GM23338 (cell line): ENCODE data around the gene NCAN. TPM values are rescaled to one million over a fixed set of nuclear protein-coding genes. Genes with fewer than 3 reads are reported as not detected.

Experiments used
- ATAC-seq: fragments of 200-7000 bp; cut with Tn5 transposase; 3 replicates; pipeline ENCODE4 v1.9.1; 2020
- DNase-seq: peaks from one replicate; pipeline ENCODE4 v3.0.0-alpha.2; 2015; ENCODE audit warnings: low spot score
- H2AFZ ChIP-seq: fragments of 200-600 bp; sonication (generic); 2 replicates; pipeline ENCODE4 v1.8.0; 2016; ENCODE audit warnings: antibody characterized with exemption, mild to moderate bottlenecking, moderate library complexity
- H3F3A ChIP-seq: fragments of 200-600 bp; sonication (generic); replicated peaks from 2 replicates; pipeline ENCODE4 v1.8.0; 2017; ENCODE audit warnings: antibody characterized with exemption, mixed run types, low read depth
- H3K27ac ChIP-seq: fragments of 200-600 bp; sonication (generic); 2 replicates; pipeline ENCODE4 v1.6.1; 2016; ENCODE audit warnings: low read depth
- H3K27me3 ChIP-seq: fragments of 200-600 bp; sonication (generic); 2 replicates; pipeline ENCODE4 v1.8.0; 2016; ENCODE audit warnings: mild to moderate bottlenecking, mixed run types, moderate library complexity; ENCODE audit not compliant: insufficient read depth
- H3K36me3 ChIP-seq: fragments of 200-600 bp; sonication (generic); 2 replicates; pipeline ENCODE4 v1.8.0; 2016; ENCODE audit warnings: mild to moderate bottlenecking; ENCODE audit not compliant: insufficient read depth
- H3K4me1 ChIP-seq: fragments of 200-600 bp; sonication (generic); 2 replicates; pipeline ENCODE4 v1.8.0; 2016; ENCODE audit warnings: mild to moderate bottlenecking, moderate library complexity; ENCODE audit not compliant: insufficient read depth
- H3K4me2 ChIP-seq: fragments of 200-600 bp; sonication (generic); 2 replicates; pipeline ENCODE4 v1.7.1; 2017; ENCODE audit warnings: mixed run types
- H3K4me3 ChIP-seq: fragments of 200-600 bp; sonication (generic); 2 replicates; pipeline ENCODE4 v1.6.1; 2016; ENCODE audit warnings: mixed run types
- H3K79me2 ChIP-seq: fragments of 200-600 bp; sonication (generic); replicated peaks from 2 replicates; pipeline ENCODE4 v1.8.0; 2017; ENCODE audit warnings: mild to moderate bottlenecking; ENCODE audit not compliant: insufficient read depth
- H3K9me2 ChIP-seq: fragments of 200-600 bp; sonication (generic); 2 replicates; pipeline ENCODE4 v1.8.0; 2017; ENCODE audit not compliant: insufficient read depth
- H4K20me1 ChIP-seq: fragments of 200-600 bp; sonication (generic); replicated peaks from 2 replicates; pipeline ENCODE4 v1.8.0; 2017; ENCODE audit warnings: mild to moderate bottlenecking; ENCODE audit not compliant: insufficient read depth
- H3K27ac Mint-ChIP-seq: 2 replicates; pipeline ENCODE4 v1.8.0; 2020; ENCODE audit warnings: inconsistent platforms, mild to moderate bottlenecking, moderate library complexity, mixed read lengths
- H3K27me3 Mint-ChIP-seq: 3 replicates; pipeline ENCODE4 v1.8.0; 2022; ENCODE audit warnings: low read depth, mild to moderate bottlenecking, moderate library complexity, mixed read lengths, inconsistent platforms; ENCODE audit not compliant: insufficient read depth, poor library complexity
- H3K36me3 Mint-ChIP-seq: 3 replicates; pipeline ENCODE4 v1.8.0; 2021; ENCODE audit warnings: low read depth, mild to moderate bottlenecking, inconsistent platforms, moderate library complexity, mixed read lengths
- H3K4me1 Mint-ChIP-seq: 3 replicates; pipeline ENCODE4 v1.8.0; 2020; ENCODE audit warnings: mild to moderate bottlenecking, inconsistent platforms, mixed read lengths
- H3K4me3 Mint-ChIP-seq: 3 replicates; pipeline ENCODE4 v1.8.0; 2021; ENCODE audit warnings: moderate library complexity, mild to moderate bottlenecking, inconsistent platforms, mixed read lengths
- H3K9me3 Mint-ChIP-seq: 3 replicates; pipeline ENCODE4 v1.8.0; 2020; ENCODE audit warnings: moderate library complexity, mild to moderate bottlenecking, inconsistent platforms, mixed read lengths
- CREB1 ChIP-seq: fragments of 250-450 bp; sonication (Bioruptor Pico); IDR thresholded peaks from 2 replicates; pipeline ENCODE4 v1.5.0; 2020; ENCODE audit warnings: low read depth, mild to moderate bottlenecking, moderate library complexity
- EZH2 ChIP-seq: fragments of 200-600 bp; sonication (generic); IDR thresholded peaks from one replicate; pipeline ENCODE4 v1.8.0; 2017; ENCODE audit warnings: antibody characterized with exemption, mild to moderate bottlenecking, low read depth; ENCODE audit not compliant: unreplicated experiment
- NANOG ChIP-seq: IDR thresholded peaks from 2 replicates; pipeline ENCODE4 v1.6.1; 2016; ENCODE audit warnings: antibody characterized with exemption, borderline replicate concordance
- POLR2AphosphoS5 ChIP-seq: IDR thresholded peaks from 2 replicates; pipeline ENCODE4 v1.6.1; 2016; ENCODE audit warnings: antibody characterized with exemption, low read depth
- STAT1 ChIP-seq: IDR thresholded peaks from one replicate; pipeline ENCODE4 v1.6.1; 2016; ENCODE audit warnings: antibody characterized with exemption; ENCODE audit not compliant: unreplicated experiment
- polyA plus RNA-seq: library from polyadenylated mRNA; unstranded; fragments of >200 nt; fragmentation: Nextera tagmentation; extraction: Ambion mirVana; gene quantifications from 2 replicates; pipeline ENCODE4 v1.2.1, GENCODE V29; 2016
- total RNA-seq: library from RNA; depleted of rRNA; stranded (reverse); fragments of >200 nt; shearing (Covaris generic); gene quantifications from 2 replicates; pipeline ENCODE4 v1.2.3, GENCODE V29; 2014
- TF ChIP-seq, protein P1 (sequence below): fragments of 250-450 bp; sonication (Bioruptor Pico); IDR thresholded peaks from 2 replicates; pipeline ENCODE4 v1.5.0; 2020; ENCODE audit warnings: mild to moderate bottlenecking, moderate library complexity
- TF ChIP-seq, protein P2 (sequence below): IDR thresholded peaks from 2 replicates; pipeline ENCODE4 v1.6.1; 2016; ENCODE audit warnings: antibody characterized with exemption
- TF ChIP-seq, protein P3 (sequence below), 2 experiments: fragments of 200-600 bp in 1 of 2; sonication (generic) in 1 of 2; conservative IDR thresholded peaks; 2 replicates each; pipeline versions ENCODE4 v1.5.1 to v1.6.1; 2016 to 2017; ENCODE audit warnings: antibody characterized with exemption in 2 of 2, low read depth in 2 of 2, mild to moderate bottlenecking in 2 of 2, moderate library complexity in 1 of 2

The NCAN gene
- total and polyA plus RNA-seq, 2 experiments from 2014 or later: 1.8 to 9.4 TPM

DNA sequence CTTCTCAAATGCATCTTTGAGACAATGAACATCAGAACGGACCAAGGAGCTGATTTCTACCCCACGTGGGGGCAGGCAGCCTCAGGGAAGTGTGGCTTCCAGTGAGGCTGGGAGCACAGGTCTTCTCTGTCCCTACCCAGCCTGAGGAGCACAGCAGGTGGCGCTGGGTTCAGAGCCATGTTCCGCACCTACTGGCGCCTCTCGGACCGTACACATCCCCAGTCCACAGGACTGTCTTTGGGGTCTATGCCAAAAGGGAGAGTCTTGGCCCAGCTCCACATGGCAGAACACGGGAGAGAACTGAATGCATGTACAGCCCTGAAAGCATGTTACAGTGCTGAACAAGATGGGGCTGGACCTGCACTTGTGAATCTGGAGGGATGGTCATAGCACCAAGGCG lies 86.0 kb downstream of the NCAN start:
- H3K79me2 ChIP-seq: no peaks in the 10 kb centered on the region
- no peaks in the 10 kb centered on the region for H3K9me3 Mint-ChIP-seq
- no peaks in the 10 kb centered on the region for H3K27me3 ChIP-seq
- H3K4me3 Mint-ChIP-seq: no peak overlapping the region
- no peaks in the 10 kb centered on the region for H4K20me1 ChIP-seq
- H3K27ac ChIP-seq: no peak overlapping the region
- ATAC-seq (peak; percentile 38; the same call in 1 of the 3 replicates), DNase-seq (no peak)
- peaks cover 9% of the 10 kb centered on the region for H3K27me3 Mint-ChIP-seq
- H3K4me1 Mint-ChIP-seq: no peaks in the 10 kb centered on the region
- H3K4me2 ChIP-seq: no peak overlapping the region
- no peak overlapping the region for H3K4me3 ChIP-seq
- no peaks in the 10 kb centered on the region for H3F3A ChIP-seq
- H3K36me3 Mint-ChIP-seq: peaks cover 35% of the 10 kb centered on the region
- peaks cover 13% of the 10 kb centered on the region for H3K36me3 ChIP-seq
- no peak for TF ChIP-seq NANOG
- TF ChIP-seq, protein P1, sequence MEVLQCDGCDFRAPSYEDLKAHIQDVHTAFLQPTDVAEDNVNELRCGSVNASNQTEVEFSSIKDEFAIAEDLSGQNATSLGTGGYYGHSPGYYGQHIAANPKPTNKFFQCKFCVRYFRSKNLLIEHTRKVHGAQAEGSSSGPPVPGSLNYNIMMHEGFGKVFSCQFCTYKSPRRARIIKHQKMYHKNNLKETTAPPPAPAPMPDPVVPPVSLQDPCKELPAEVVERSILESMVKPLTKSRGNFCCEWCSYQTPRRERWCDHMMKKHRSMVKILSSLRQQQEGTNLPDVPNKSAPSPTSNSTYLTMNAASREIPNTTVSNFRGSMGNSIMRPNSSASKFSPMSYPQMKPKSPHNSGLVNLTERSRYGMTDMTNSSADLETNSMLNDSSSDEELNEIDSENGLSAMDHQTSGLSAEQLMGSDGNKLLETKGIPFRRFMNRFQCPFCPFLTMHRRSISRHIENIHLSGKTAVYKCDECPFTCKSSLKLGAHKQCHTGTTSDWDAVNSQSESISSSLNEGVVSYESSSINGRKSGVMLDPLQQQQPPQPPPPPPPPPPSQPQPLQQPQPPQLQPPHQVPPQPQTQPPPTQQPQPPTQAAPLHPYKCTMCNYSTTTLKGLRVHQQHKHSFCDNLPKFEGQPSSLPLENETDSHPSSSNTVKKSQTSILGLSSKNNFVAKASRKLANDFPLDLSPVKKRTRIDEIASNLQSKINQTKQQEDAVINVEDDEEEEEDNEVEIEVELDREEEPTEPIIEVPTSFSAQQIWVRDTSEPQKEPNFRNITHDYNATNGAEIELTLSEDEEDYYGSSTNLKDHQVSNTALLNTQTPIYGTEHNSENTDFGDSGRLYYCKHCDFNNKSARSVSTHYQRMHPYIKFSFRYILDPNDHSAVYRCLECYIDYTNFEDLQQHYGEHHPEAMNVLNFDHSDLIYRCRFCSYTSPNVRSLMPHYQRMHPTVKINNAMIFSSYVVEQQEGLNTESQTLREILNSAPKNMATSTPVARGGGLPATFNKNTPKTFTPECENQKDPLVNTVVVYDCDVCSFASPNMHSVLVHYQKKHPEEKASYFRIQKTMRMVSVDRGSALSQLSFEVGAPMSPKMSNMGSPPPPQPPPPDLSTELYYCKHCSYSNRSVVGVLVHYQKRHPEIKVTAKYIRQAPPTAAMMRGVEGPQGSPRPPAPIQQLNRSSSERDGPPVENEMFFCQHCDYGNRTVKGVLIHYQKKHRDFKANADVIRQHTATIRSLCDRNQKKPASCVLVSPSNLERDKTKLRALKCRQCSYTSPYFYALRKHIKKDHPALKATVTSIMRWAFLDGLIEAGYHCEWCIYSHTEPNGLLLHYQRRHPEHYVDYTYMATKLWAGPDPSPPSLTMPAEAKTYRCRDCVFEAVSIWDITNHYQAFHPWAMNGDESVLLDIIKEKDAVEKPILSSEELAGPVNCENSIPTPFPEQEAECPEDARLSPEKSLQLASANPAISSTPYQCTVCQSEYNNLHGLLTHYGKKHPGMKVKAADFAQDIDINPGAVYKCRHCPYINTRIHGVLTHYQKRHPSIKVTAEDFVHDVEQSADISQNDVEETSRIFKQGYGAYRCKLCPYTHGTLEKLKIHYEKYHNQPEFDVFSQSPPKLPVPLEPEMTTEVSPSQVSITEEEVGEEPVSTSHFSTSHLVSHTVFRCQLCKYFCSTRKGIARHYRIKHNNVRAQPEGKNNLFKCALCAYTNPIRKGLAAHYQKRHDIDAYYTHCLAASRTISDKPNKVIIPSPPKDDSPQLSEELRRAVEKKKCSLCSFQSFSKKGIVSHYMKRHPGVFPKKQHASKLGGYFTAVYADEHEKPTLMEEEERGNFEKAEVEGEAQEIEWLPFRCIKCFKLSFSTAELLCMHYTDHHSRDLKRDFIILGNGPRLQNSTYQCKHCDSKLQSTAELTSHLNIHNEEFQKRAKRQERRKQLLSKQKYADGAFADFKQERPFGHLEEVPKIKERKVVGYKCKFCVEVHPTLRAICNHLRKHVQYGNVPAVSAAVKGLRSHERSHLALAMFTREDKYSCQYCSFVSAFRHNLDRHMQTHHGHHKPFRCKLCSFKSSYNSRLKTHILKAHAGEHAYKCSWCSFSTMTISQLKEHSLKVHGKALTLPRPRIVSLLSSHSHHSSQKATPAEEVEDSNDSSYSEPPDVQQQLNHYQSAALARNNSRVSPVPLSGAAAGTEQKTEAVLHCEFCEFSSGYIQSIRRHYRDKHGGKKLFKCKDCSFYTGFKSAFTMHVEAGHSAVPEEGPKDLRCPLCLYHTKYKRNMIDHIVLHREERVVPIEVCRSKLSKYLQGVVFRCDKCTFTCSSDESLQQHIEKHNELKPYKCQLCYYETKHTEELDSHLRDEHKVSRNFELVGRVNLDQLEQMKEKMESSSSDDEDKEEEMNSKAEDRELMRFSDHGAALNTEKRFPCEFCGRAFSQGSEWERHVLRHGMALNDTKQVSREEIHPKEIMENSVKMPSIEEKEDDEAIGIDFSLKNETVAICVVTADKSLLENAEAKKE (CRISPR knock-in tag): no peak
- no peak for TF ChIP-seq STAT1
- no peak for TF ChIP-seq EZH2
- H3K9me2 ChIP-seq: no peaks in the 10 kb centered on the region
- H3K27ac Mint-ChIP-seq: no peak overlapping the region
- no peaks in the 10 kb centered on the region for H3K4me1 ChIP-seq
- H2AFZ ChIP-seq: no peak overlapping the region

DNA sequence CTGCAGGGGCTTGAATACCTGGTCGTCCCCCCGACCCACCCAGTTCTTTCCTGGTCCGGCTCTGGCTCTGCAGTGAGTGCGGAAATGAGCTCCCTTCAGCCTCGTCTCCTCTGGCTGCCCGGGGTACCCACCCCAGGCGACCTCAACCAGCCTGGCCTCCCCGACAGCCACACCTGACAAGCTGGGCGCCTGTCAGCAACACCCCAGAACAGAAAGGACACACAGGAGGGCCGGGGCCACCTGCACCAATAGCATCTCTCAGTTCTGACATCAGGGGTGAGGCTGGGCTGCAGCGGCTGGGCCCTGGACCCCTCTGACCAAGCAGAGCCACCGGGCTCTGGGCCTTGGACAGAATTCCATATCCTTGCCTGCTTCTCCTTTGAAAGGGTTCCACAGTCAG lies 88.9 kb downstream of the NCAN start:
- Histone ChIP-seq H2AFZ (no peak overlapping the region), H3K27me3 (no peaks in the 10 kb centered on the region), H3K4me3 (no peak overlapping the region), H3K27ac (no peak overlapping the region), H3K9me2 (no peaks in the 10 kb centered on the region), H4K20me1 (no peaks in the 10 kb centered on the region), H3K4me1 (no peaks in the 10 kb centered on the region), H3K4me2 (no peak overlapping the region), H3K36me3 (no peaks in the 10 kb centered on the region; the same call in 1 of the 2 replicates), H3K79me2 (no peaks in the 10 kb centered on the region), H3F3A (no peaks in the 10 kb centered on the region)
- no peak for ATAC-seq
- no peaks in the 10 kb centered on the region for H3K9me3 Mint-ChIP-seq
- H3K27ac Mint-ChIP-seq: no peak overlapping the region
- TF ChIP-seq, protein P2, sequence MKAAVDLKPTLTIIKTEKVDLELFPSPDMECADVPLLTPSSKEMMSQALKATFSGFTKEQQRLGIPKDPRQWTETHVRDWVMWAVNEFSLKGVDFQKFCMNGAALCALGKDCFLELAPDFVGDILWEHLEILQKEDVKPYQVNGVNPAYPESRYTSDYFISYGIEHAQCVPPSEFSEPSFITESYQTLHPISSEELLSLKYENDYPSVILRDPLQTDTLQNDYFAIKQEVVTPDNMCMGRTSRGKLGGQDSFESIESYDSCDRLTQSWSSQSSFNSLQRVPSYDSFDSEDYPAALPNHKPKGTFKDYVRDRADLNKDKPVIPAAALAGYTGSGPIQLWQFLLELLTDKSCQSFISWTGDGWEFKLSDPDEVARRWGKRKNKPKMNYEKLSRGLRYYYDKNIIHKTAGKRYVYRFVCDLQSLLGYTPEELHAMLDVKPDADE: no peak
- TF ChIP-seq CREB1 (CRISPR knock-in tag): no peak
- TF ChIP-seq, protein P3, sequence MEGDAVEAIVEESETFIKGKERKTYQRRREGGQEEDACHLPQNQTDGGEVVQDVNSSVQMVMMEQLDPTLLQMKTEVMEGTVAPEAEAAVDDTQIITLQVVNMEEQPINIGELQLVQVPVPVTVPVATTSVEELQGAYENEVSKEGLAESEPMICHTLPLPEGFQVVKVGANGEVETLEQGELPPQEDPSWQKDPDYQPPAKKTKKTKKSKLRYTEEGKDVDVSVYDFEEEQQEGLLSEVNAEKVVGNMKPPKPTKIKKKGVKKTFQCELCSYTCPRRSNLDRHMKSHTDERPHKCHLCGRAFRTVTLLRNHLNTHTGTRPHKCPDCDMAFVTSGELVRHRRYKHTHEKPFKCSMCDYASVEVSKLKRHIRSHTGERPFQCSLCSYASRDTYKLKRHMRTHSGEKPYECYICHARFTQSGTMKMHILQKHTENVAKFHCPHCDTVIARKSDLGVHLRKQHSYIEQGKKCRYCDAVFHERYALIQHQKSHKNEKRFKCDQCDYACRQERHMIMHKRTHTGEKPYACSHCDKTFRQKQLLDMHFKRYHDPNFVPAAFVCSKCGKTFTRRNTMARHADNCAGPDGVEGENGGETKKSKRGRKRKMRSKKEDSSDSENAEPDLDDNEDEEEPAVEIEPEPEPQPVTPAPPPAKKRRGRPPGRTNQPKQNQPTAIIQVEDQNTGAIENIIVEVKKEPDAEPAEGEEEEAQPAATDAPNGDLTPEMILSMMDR (conservative IDR thresholded peaks at IDR 0.05; ENCODE audit: low read depth in 2 of 2): no peak
- TF ChIP-seq POLR2AphosphoS5: no peak
- TF ChIP-seq STAT1: no peak
- H3K4me3 Mint-ChIP-seq: no peak overlapping the region
- no peaks in the 10 kb centered on the region for H3K4me1 Mint-ChIP-seq
- peaks cover 7% of the 10 kb centered on the region for H3K27me3 Mint-ChIP-seq
- no peak for DNase-seq
- peaks cover 21% of the 10 kb centered on the region for H3K36me3 Mint-ChIP-seq
